GM12865 (cell line): ENCODE measurements around the gene KLB.

Experiments
- DNase-seq: peaks from one replicate; pipeline ENCODE4 v3.0.0; 2010; ENCODE audit warnings: low read depth
- H3K4me3 ChIP-seq: 2 replicates; pipeline ENCODE4 v1.5.1; 2011; ENCODE audit warnings: mild to moderate bottlenecking, low read depth, low read length, control low read depth
- TF ChIP-seq, protein P1 (sequence below): IDR thresholded peaks from 2 replicates; pipeline ENCODE4 v1.5.1; 2011; ENCODE audit warnings: low read length, control low read depth, low read depth, inconsistent platforms; ENCODE audit not compliant: insufficient read depth; ENCODE audit errors: missing control alignments

The KLB gene

DNA sequence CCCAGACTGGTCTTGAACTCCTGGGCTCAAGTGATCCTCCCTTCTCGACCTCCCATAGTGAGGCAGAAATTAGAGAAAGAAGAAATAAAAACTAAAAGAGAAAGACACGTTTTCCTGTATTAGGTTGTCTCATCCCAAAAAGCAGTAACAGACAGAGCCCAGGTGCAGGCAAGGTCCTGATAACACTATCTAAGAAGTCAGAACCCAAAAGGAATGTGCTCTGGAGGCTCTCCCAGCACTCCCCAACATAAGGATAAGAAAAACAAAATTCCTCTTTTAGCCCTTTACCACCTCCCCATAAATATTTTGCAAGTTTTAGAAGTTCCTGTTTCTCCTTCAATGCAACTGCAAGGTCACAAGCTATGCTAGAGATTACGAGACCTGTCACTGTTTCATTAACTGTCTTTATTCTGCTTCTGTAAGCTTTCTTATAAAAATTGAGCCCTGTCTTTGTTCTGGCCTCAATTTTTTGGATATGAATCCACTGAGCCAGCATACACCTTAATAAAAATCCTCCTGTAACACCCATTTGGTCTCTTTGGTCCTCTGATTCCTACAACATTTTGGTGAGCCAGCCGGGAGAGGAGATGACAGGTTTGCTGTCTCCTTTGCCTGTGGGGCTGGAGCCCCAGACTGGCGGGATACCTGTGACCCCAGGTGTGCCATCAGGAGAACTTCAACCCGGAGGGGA is 78.0 kb downstream of the KLB start:
- TF ChIP-seq, protein P1, sequence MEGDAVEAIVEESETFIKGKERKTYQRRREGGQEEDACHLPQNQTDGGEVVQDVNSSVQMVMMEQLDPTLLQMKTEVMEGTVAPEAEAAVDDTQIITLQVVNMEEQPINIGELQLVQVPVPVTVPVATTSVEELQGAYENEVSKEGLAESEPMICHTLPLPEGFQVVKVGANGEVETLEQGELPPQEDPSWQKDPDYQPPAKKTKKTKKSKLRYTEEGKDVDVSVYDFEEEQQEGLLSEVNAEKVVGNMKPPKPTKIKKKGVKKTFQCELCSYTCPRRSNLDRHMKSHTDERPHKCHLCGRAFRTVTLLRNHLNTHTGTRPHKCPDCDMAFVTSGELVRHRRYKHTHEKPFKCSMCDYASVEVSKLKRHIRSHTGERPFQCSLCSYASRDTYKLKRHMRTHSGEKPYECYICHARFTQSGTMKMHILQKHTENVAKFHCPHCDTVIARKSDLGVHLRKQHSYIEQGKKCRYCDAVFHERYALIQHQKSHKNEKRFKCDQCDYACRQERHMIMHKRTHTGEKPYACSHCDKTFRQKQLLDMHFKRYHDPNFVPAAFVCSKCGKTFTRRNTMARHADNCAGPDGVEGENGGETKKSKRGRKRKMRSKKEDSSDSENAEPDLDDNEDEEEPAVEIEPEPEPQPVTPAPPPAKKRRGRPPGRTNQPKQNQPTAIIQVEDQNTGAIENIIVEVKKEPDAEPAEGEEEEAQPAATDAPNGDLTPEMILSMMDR = no peak
- no peak overlapping the region for H3K4me3 ChIP-seq
- DNase-seq = no peak

GRCh38 chr4:39486221-39486804 is 79.6 kb downstream of the KLB start:
- no peak overlapping the region for H3K4me3 ChIP-seq
- no peak for DNase-seq
- TF ChIP-seq, protein P1 = no peak

GRCh38 chr4:39490322-39490721 is 83.6 kb downstream of the KLB start:
- TF ChIP-seq, protein P1 = no peak
- H3K4me3 ChIP-seq = no peak overlapping the region
- no peak for DNase-seq

GRCh38 chr4:39494354-39494753 is 87.6 kb downstream of the KLB start:
- no peak overlapping the region for H3K4me3 ChIP-seq
- DNase-seq = no peak
- TF ChIP-seq, protein P1 = no peak

DNA sequence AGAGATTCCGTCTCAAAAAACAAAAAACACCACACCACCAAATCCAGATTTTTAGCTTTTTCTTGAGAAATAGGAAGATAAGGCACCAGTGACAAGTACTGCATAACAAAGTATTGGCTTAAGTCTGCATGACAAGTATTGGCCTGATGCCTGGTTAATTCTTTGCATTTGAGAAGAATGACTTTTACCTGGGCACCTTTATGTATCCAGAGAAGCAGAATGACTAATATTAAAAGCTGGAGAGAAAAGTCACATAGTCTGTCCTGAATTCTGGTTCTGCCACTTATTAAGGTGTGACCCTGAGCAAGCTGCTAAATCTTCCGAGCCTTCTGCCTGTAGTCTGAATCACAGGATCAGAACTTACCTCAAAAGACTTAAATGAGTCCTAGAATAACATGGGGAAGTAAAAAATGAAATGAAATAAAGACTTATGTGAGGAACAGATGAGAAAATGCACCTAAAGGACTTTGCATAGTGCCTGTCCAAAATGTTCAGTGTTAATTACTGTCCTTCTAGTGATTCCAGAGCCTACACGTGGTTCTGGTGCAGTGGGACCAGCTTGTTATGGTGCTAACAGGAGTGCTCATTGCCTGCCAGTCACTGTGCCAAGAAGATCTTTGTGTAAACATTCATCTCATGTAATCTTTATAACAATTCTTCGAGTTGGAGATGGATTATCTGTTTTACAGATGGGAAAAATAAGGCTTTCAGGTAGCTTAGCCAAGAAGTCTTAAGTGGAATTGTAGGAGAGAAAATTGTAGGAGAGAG is 88.9 kb downstream of the KLB start:
- H3K4me3 ChIP-seq = no peak overlapping the region
- no peak for DNase-seq
- TF ChIP-seq, protein P1 = no peak

DNA sequence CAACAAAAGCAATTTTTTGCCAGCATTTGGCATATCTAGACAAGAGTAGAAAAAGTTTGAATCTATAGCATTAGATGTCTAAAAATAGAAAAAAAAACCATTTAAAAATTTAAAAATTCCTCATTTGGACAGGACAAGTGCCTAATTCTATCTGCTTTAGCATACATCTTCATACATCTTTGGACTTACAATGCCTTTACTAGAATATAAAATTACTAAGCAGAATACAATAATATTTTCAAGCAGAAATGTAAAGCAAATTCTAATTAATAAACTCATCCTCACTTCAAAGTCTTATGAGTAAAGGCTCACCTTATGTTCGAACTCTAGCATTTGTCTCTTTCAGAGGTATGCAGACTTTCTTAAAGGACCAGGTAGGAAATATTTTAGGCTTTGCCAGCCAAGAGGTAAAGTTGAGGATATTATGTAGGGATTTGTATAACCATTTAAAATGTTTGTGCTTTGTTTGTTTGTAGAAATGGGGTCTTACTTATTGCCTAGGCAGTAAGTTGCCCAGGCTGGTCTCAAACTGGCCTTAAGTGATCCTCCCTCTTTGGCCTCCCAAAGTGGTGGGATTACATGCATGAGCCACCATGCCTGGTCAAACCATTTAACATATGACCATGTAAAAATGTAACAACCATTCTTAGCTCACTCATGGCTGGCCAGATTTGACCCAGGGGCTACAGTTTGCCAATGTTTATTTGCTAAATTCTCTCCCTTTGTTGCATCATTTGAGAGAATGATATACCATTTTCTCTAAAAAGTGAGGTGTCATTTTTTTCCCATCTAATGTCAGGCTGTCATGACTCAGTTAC is 91.4 kb downstream of the KLB start:
- TF ChIP-seq, protein P1 = no peak
- H3K4me3 ChIP-seq = no peak overlapping the region
- no peak for DNase-seq
